ENCODE results near the gene TCL1B.

GRCh38 chr14:95741781-95742180, 55.6 kb downstream of the TCL1B start:
- TF ChIP-seq CTCF (IDR thresholded peaks at IDR 0.05 in 4 of 5, conservative IDR thresholded peaks at IDR 0.05 in 1 of 5) (no peak), POLR2A (IDR thresholded peaks at IDR 0.05) (no peak)
